GM21381 (cell line): Measurements from ENCODE around the gene IRF9.
A peak's percentile ranks its signal among the peaks of the same experiment; 100 is the strongest.
"Not testable (repeated sequence)": the region's sequence is repeated elsewhere in the genome, so short reads cannot be mapped to it uniquely, and the experiment has no call there.

ENCODE experiments used
- ATAC-seq: cut with Tn5 transposase; IDR thresholded peaks from one replicate; pipeline ENCODE4 v1.9.1; 2021; ENCODE audit warnings: mild to moderate bottlenecking, moderate library complexity; ENCODE audit not compliant: unreplicated experiment

IRF9 gene

DNA sequence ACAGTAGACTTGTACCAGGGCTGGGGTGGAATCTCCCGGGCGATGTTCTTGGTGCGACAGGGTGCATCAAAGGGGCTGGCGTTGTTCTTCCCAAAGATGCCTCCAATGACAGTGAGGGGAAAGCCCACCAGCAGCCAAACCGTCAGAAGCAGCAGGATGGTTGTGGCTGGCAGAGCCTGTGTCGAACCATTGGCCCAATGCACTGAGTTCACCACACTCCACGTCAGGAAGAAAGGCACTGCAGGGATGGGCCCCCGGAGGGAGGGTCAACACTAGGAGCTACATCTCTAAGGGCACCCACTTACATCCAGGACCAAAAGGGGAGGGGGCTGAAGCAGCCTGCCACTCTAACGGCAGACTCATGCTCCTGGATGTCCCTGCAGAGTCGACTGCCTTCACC lies 29.4 kb downstream of the IRF9 start:
- ATAC-seq: no peak

DNA sequence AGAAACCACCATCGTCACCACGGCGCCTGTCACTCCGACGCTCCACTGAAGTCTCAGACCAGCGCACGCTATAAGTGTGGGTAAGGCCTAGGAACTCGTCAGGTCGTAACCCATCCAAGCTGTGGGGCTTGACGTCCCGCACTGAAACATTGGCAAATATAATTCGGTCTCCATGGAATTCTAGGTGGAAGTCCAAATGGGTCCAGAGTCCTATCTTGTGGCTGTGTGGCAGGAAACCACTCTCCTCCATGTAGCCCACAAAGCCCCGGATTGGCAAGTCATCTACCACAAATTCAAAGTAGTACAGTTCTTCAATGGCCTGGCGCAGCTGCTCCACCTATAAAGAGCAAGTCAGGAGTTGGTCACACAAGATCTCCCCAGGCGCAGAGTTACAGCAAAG lies 31.9 kb downstream of the IRF9 start:
- no peak for ATAC-seq

DNA sequence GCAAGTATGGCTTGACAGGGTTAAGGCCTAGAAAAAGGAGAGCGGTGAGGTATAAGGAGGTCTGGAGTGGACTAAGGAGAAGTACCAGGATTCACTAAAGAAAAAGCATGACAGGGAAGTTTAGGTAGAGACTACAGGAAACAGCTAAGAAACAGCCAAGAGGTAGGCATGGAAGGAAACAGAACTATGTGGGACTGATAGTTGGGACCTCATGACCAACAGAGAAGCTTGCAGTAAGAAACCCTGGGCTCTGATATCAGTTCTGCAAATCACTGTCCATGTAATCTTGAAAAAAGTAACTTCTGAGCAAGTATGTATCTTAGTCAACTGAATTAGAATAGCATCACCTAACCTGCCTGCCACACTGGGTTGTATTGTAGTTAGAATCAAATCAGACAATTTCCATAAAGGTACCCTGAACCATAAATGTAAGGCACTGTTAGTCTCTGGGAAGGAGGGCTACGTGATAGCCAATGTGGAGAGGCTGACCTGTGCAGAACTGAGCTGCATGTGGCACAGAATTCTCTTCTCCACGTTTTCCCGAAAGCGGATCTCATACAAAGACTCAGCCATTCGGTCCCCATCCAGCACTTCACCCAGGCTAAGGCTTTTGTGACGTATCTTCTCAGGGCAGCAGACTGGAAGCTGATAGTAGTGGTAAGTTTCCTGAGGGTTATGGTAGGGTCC lies 33.3 kb downstream of the IRF9 start:
- no peak for ATAC-seq

DNA sequence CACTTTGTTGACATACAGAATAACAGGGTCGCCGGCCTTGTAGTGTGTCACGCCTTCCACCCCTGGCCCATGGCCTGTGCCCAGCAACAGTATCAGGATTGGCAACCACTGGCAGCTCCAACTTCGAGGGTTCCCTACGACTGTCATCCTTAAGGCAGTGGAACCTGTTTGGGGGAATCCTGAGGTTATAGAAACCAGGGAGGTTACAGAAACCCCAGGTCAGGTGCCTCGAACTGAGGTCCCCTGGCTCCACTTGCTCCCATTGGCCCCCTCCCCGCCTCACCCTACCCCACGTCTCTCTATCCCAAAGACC lies 33.8 kb downstream of the IRF9 start:
- ATAC-seq: no peak

DNA sequence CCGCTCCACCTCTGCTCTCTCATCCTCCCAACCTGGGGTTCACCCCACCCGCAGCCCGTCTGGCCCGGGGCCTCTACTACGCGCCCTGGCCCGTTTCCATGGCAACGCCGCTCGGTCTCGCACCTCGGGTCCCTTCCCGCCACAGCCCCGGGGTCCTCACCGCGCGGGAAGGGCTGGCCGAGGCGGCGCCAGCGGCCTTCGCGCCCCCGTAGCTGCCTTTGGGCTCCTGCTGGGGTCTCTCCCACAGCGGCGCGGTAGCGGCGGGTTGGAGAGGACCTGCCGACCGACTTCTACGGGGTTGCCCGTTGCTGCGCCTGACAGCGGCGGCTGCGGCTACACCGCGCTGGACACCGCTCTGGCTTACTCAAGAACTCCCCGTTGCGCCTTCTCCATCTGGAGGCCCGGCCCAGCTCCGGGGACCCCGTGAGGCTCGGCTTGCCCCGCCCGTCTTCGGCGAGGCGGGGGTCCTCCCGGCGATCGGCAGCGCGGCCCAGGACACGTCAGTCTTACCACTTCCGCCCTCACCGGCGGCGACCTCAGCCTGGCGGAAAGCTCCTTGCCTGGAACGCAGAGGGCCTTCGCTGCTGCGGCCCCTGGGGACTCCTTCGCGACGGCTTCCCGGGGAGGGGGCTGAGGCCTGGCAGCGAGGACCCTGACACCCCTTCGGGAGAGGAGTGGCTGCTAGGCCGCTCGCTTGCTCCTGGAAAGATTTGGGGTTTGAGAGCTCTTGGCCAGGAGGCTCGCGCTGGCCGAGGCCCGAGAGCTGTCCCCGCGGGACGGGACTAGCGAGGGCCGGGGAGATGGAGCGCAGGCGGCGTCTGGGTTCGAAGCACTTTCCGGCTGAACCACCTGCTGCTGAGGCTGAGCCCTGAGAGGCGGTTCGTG lies 34.4 kb downstream of the IRF9 start, which contains the start of gene TM9SF1:
Gene TM9SF1 (minus strand): TSS at position 256 of the 885 bp plus-strand sequence. CDS start 422 bp downstream, outside the sequence.
- ATAC-seq: peak; percentile 85

DNA sequence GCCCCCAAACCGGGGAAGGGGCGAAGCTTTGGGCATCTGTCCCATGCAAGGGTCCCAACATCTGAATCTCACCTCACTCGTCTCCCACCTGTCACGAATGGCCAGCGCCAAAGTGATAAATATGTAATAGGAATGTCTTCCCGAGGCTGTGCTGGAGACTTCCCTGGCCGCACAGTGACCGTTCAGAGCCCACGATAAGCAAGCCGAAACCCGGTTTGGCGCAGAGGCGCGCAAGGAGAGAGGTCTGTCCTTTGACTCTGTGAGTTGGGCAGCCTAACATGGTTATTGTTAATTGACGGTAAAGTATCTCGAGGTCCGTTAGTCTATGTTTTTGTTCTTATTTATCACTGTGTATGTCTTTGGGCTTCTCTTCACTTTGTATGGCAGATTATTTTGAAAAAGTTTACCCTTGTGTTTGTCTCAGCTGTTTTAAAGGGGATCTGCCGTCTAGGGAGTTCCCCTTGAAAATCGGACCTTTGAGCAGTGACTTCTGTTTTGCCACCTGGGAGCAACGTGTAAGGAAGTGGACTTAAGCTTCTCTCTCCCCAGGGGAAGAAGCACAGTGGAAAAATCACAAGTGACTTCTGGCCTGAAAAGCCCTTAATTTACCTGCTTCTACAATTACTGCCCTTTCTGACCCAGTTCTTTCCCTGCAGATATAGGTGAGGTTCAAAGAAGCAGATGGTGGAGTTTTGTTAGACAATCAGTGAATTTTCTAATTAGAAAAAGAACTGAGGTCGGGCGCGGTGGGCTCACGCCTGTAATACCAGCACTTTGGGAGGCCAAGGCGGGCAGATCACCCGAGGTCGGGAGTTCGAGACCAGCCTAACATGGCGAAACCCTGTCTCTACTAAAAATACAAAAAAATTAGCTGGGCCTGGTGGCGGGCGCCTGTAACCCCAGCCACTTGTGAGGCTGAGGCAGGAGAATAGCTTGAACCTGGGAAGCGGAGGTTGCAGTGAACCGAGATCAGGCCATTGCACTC lies 35.3 kb downstream of the IRF9 start:
- ATAC-seq: peak; percentile 19

DNA sequence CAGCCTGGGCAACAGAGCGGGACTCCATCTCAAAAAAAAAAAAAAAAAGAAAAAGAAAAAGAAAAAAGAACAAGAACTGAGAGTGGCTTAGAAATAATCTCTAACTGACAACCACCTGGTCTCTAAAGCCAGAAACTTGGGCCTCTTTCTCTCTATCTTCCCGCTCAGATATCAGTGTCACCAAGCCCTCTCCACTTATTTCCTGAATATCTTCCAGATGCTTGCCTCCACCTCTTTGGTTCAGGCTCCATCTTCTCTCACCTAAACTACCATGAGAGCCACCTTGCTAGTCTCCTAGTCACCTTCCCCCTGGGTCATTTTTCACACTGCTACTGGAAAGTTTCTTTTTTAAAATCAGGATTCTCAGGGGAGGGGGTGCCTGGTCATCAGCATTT lies 36.0 kb downstream of the IRF9 start:
- ATAC-seq: no peak

DNA sequence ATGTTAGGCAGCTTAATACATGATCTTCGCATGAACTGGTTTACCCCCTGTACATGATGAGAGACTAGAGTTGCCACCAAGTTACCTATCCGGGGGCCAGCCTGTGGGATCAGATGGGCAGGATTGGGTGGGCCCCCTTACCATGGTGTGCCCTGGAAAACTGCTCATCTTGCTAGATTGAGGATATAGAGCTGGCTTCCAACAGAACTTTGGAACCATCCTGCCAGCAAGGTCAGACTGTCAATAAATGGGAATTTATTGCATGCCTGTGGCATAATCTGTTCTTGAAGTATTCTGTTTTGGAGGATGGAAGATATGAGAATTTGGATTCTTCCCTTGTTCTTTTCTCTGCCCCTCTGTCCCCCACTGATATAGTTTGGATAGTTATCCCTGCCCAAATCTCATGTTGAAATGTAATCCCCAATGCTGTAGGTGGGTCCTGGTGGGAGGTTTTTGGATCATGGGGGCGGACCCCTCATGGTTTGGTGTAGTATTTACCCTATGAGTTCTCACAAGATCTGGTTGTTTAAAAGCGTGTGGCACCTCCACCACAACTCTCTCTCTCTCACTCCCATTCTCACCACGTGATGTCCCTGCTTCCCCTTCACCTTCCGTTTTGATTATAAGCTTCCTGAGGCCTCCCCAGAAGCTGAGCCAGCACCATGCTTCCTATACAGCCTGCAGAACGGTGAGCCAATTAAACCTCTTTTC lies 37.9 kb downstream of the IRF9 start:
- ATAC-seq: no peak

DNA sequence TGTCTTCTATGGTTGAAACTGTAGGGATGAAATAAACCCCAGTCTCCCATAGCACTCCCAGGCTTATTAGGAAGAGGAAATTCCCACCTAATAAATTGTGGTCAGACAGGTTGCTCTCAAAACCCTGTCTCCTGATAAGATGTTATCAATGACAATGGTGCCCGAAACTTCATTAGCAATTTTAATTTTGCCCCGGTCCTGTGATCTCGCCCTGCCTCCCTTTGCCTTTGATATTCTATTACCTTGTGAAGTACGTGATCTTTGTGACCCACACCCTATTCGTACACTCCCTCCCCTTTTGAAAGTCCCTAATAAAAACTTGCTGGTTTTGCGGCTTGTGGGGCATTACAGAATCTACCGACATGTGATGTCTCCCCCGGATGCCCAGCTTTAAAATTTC lies 41.5 kb downstream of the IRF9 start:
- ATAC-seq: not testable (repeated sequence)

DNA sequence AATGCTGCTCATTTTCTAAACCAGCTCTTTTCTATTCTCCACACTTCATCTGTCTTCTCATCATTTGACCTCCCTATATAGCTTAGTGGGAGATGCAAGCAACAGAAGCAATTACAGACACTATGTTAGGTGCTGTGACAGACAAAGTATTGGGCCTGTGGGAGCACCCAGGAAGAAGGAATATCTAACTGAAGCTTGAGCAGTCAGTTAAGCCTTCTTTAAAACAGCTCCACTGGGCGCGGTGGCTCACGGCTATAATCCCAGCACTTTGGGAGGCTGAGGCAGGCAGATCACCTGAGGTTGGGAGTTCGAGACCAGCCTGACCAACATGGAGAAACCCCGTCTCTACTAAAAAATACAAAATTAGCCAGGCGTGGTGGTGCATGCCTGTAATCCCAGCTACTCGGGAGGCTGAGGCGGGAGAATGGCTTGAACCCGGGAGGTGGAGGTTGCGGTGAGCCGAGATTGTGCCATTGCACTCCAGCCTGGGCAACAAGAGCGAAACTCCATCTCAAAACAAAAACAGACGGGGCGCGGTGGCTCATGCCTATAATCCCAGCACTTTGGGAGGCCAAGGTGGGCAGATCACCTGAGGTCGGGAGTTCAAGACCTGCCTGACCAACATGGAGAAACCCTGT lies 42.3 kb downstream of the IRF9 start:
- ATAC-seq: not testable (repeated sequence)

DNA sequence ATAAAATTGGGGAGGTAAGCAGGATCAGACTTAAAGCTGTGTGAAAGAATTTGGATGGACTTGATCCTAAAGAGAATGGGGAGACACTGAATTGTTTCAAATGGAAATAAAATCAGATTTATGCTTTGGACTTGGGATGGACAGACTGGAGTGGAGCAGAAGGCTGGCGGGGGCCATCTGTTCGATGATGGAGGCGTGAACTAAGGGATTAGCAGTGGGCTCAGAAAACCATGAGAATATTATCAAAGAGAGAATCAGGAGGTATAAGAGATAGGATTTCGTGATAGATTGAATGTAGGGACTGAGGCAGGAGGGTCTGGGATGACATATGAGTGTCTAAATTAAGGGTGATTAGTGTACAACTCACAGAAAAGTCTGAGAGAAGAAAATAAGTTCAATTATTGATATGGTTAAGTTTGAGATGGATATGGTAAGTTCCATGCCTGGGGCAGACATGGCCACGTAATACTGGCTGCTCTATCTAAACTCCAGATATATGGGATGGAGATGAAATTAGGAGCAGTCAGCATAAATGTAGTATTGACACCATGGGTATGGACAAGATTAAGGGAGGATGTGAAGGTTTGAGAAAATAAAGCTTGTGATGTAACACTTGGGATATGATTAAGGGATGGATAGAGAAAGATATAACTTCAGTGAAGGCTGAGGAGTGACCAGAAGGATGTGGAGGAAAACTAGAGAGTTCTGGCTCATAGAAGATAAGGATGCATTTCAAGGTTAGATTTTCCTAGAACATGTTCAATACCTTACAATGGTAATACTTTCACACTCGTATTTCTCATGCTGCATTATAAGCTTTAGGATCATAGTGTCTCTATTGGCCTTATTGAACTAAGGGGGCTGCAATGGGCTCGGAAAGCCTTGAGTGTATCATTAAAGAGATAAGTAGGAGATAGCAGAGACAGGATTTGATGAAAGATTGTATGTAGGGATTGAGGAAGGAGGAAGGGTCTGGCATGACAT lies 43.4 kb downstream of the IRF9 start:
- no peak for ATAC-seq

DNA sequence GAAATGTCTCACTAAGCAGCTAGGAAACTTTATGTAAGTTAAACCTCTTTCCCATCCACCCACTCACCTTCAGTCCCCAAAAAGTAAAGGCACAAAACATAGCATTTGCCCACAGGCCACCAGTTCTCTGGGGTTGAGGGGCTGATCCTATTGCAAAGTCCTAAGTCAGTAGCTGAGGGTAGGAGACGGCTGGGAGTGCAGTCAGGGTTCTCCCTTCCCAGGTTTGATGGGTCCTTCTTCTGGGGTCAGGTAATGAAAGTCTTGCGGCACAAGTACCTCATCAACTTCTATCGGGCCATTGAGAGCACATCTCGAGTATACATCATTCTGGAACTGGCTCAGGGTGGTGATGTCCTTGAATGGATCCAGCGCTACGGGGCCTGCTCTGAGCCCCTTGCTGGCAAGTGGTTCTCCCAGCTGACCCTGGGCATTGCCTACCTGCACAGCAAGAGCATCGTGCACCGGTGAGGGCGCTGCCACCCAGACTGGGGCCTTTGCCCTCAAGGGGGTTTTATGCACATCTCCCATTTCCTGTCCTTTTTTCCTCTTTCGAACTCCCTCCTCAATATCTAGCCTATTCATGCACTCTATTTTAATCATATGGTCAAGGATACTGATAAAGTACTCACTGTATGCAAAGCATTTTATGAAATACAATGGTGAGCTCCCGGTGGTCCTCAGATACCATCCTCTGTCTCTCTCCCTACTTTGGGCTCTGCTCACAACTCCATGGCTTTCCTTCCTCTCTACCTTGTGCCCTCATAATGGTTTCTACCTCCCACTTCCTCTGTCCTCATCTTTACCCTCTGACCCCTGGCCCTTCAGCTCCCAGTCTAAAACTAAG lies 45.4 kb downstream of the IRF9 start:
- no peak for ATAC-seq

DNA sequence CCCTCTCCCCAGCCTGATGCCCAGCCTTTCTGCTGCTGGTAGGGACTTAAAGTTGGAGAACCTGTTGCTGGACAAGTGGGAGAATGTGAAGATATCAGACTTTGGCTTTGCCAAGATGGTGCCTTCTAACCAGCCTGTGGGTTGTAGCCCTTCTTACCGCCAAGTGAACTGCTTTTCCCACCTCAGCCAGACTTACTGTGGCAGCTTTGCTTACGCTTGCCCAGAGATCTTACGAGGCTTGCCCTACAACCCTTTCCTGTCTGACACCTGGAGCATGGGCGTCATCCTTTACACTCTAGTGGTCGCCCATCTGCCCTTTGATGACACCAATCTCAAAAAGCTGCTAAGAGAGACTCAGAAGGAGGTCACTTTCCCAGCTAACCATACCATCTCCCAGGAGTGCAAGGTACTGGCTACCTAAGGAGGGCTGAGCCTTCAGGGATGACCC lies 46.1 kb downstream of the IRF9 start:
- ATAC-seq: no peak

DNA sequence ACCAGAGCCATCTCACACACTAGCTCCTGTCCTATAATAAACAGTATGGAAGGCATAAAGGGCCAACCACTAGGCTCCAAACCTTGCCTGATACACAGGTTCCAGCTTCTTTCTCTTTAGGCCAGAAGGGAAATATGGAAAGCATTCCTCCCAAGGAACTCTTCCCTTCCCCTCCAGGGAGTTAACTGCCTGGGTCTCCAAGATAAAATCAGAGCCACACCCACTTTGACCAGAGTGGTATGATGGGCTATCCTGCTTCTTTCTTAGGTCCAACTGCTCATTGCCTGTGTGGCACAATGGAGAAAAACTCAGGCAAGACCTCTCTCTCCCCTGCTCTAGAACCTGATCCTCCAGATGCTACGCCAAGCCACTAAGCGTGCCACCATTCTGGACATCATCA lies 46.6 kb downstream of the IRF9 start:
- no peak for ATAC-seq

DNA sequence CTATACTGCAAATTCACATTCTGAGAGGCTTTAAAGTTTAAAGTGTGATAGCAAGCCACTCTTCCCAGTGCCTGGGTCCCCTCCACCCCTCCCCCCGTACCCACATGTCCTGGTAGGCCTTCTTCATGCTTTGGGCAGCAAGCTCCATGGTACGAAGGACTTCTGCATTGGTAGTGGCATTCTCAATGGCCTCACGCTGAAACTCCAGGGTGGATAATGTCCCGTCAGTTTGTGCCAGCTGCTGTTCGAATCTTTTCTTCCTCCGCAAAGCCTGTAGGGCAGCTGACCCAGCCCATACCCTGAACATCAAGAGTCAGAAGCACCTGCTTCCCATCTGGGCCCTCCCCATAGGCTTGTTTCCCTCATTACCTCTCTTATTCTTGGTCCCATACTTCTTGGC lies 50.2 kb downstream of the IRF9 start:
- ATAC-seq: no peak

DNA sequence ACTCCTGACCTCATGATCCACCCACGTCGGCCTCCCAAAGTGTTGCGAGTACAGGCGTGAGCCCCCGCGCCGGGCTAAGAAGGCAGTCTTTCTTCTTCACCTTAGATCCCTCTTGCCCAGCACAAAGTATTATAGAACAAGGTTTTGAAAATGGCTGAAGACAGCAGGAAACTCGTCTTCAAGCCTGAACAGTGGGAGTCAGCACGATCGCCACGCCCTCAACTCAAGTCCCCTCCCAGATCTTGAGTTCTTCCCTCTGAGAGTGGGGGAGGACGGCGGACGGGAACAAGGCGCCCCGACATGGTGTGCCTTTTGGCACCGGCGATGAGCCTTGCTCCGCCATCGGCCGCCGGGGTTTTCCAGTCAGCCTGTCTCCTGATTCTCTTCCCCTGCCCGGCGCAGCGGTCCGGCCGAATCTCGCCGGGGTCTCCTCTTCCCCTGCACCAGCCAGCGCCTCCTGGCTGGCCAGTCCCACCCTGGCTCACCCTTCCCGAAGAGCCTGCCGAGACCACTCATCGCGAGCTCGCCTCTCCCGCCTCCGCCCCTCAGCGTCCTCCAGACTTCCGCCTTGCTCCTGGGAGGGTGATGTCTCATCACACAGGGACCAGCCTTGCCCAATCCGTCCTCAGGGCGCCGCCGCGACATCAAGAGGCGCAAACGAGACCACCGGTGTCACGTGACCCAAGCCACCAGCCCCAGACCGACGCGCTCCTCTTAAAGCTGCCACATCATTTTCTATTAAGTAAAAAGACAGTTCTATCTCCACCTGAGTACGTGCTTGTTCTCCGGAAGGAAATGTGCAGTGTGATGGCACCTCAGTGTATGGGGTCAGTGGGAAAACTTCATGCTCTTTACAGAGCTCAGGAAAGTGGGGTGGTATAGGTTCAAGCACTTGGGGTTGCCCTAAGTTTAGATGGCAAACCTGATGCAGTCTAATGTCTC lies 52.1 kb downstream of the IRF9 start, which contains the start of gene CHMP4A:
Gene CHMP4A (minus strand): TSS at position 565 of the 942 bp plus-strand sequence. CDS start 49 bp downstream, at position 516.
- peak; percentile 80 for ATAC-seq
